SK-N-SH (cell line): ENCODE measurements around the gene MRPL52. TPM values are rescaled to one million over a fixed set of nuclear protein-coding genes. Genes with fewer than 3 reads are reported as not detected.
A peak's percentile ranks its signal among the peaks of the same experiment; 100 is the strongest.

Experiments used
- CTCF ChIA-PET: fragments of 300-600, 350-600 bp; formaldehyde crosslinking; extraction: SDS; loops from one replicate; lab custom pipeline; 2021; lab: Yijun Ruan, JAX
- POLR2A ChIA-PET: fragments of 350-600 bp; sonication (Branson Sonifier 250); formaldehyde crosslinking; extraction: SDS; loops from one replicate; lab custom pipeline; 2020; ENCODE audit warnings: antibody characterized with exemption, inconsistent platforms; lab: Yijun Ruan, JAX
- DNase-seq: peaks from one replicate; pipeline ENCODE4 v3.0.0; 2012
- H2AFZ ChIP-seq: fragments of 200-600 bp; sonication (generic); 2 replicates; pipeline ENCODE4 v1.8.1; 2016; ENCODE audit warnings: antibody characterized with exemption, mild to moderate bottlenecking, low read depth
- H3F3A ChIP-seq: fragments of 200-600 bp; sonication (generic); replicated peaks from 2 replicates; pipeline ENCODE3; 2016; ENCODE audit warnings: antibody characterized with exemption, mild to moderate bottlenecking; ENCODE audit not compliant: insufficient read depth
- H3K27ac ChIP-seq, 2 experiments: fragments of 200-500 bp in 1 of 2; fragments of 200-600 bp in 1 of 2; sonication (Bioruptor generic) in 1 of 2; sonication (generic), shearing (Covaris generic) in 1 of 2; 2 replicates each; pipeline versions ENCODE4 v1.5.1 to v1.6.1; 2014 to 2016; ENCODE audit warnings: low read depth in 2 of 2, inconsistent platforms in 1 of 2, low read length in 1 of 2, mild to moderate bottlenecking in 1 of 2, mixed read lengths in 1 of 2
- H3K27me3 ChIP-seq: fragments of 200-600 bp; sonication (generic), shearing (Covaris generic); 2 replicates; pipeline ENCODE4 v1.6.1; 2016; ENCODE audit warnings: mixed run types; ENCODE audit not compliant: insufficient read depth
- H3K36me3 ChIP-seq, 2 experiments: fragments of 200-500 bp in 1 of 2; fragments of 200-600 bp in 1 of 2; sonication (Bioruptor generic) in 1 of 2; sonication (generic) in 1 of 2; replicated peaks in 1 of 2; 2 replicates each; pipeline versions ENCODE3 to v1.5.1; 2014 to 2016; ENCODE audit warnings: low read length in 1 of 2, mild to moderate bottlenecking in 1 of 2; ENCODE audit not compliant: insufficient read depth in 2 of 2, control insufficient read depth in 1 of 2
- H3K4me1 ChIP-seq, 2 experiments: fragments of 200-500 bp in 1 of 2; fragments of 200-600 bp in 1 of 2; sonication (Bioruptor generic) in 1 of 2; sonication (generic), shearing (Covaris generic) in 1 of 2; 2 replicates each; pipeline versions ENCODE4 v1.5.1 to v1.6.1; 2014 to 2016; ENCODE audit warnings: low read depth in 1 of 2, low read length in 1 of 2, mixed run types in 1 of 2; ENCODE audit not compliant: insufficient read depth in 2 of 2, control insufficient read depth in 1 of 2
- H3K4me2 ChIP-seq: fragments of 200-600 bp; sonication (generic), shearing (Covaris generic); 2 replicates; pipeline ENCODE4 v1.6.1; 2017; ENCODE audit warnings: mixed run types
- H3K4me3 ChIP-seq, 2 experiments: fragments of 200-500 bp in 1 of 2; fragments of 200-600 bp in 1 of 2; sonication (Bioruptor generic) in 1 of 2; sonication (generic), shearing (Covaris generic) in 1 of 2; 2 replicates each; pipeline versions ENCODE4 v1.5.1 to v1.8.1; 2014 to 2016; ENCODE audit warnings: low read depth in 2 of 2, inconsistent platforms in 1 of 2, low read length in 1 of 2, mild to moderate bottlenecking in 1 of 2, mixed read lengths in 1 of 2, moderate library complexity in 1 of 2
- H3K79me2 ChIP-seq: fragments of 200-600 bp; sonication (generic); 2 replicates; pipeline ENCODE4 v1.8.1; 2017; ENCODE audit warnings: mild to moderate bottlenecking; ENCODE audit not compliant: insufficient read depth
- H3K9ac ChIP-seq: fragments of 200-600 bp; sonication (generic); 2 replicates; pipeline ENCODE4 v1.6.1; 2017; ENCODE audit warnings: mixed run types
- H3K9me2 ChIP-seq: fragments of 200-600 bp; sonication (generic); 2 replicates; pipeline ENCODE4 v1.6.1; 2017; ENCODE audit warnings: mixed run types
- H3K9me3 ChIP-seq: fragments of 200-600 bp; sonication (generic); 2 replicates; pipeline ENCODE4 v1.6.1; 2017; ENCODE audit warnings: mixed run types, mild to moderate bottlenecking, moderate library complexity
- H4K20me1 ChIP-seq: fragments of 200-600 bp; sonication (generic); 2 replicates; pipeline ENCODE4 v1.6.1; 2017; ENCODE audit warnings: mild to moderate bottlenecking, mixed run types; ENCODE audit not compliant: insufficient read depth
- CTCF ChIP-seq: fragments of 200-600 bp; sonication (generic); IDR thresholded peaks from 2 replicates; pipeline ENCODE4 v1.6.1; 2017; ENCODE audit warnings: antibody characterized with exemption, mild to moderate bottlenecking, moderate library complexity
- FOXJ3 ChIP-seq: sonication (generic); formaldehyde crosslinking; IDR thresholded peaks from 2 replicates; pipeline ENCODE4 v1.5.1; 2020; ENCODE audit warnings: mild to moderate bottlenecking, missing genetic modification reagents
- GABPA ChIP-seq: IDR thresholded peaks from 2 replicates; pipeline ENCODE4 v1.4.0; 2012; ENCODE audit warnings: low read depth, mild to moderate bottlenecking
- IRF3 ChIP-seq: fragments of 150-350 bp; IDR thresholded peaks from 2 replicates; pipeline ENCODE4 v1.6.1; 2016; ENCODE audit warnings: mild to moderate bottlenecking, low read depth, low read length
- MAX ChIP-seq: IDR thresholded peaks from 2 replicates; pipeline ENCODE4 v1.4.0; 2012; ENCODE audit warnings: low read depth
- NRF1 ChIP-seq: IDR thresholded peaks from 2 replicates; pipeline ENCODE4 v1.6.1; 2012; ENCODE audit warnings: low read depth, mild to moderate bottlenecking, low read length
- RAD21 ChIP-seq: IDR thresholded peaks from 2 replicates; pipeline ENCODE4 v1.6.1; 2012; ENCODE audit warnings: mild to moderate bottlenecking, low read length
- RCOR1 ChIP-seq: fragments of 150-350 bp; IDR thresholded peaks from 2 replicates; pipeline ENCODE4 v1.6.1; 2017; ENCODE audit warnings: antibody characterized with exemption, low read length
- REST ChIP-seq: IDR thresholded peaks from 2 replicates; pipeline ENCODE4 v1.6.1; 2012; ENCODE audit warnings: mild to moderate bottlenecking, low read depth, low read length, moderate library complexity
- TCF12 ChIP-seq: IDR thresholded peaks from 2 replicates; pipeline ENCODE4 v1.4.0; 2012
- USF2 ChIP-seq: fragments of 150-350 bp; IDR thresholded peaks from 2 replicates; pipeline ENCODE4 v1.6.1; 2017; ENCODE audit warnings: antibody characterized with exemption, low read length, low read depth, borderline replicate concordance
- YY1 ChIP-seq: IDR thresholded peaks from 2 replicates; pipeline ENCODE4 v1.4.0; 2012; ENCODE audit warnings: low read depth, mild to moderate bottlenecking
- WGBS: methylation state at CpG from one replicate; pipeline ENCODE4 v1.1.6; 2017; ENCODE audit warnings: low lambda C conversion rate; 5-methylcytosine and 5-hydroxymethylcytosine counted together
- polyA plus RNA-seq, 3 experiments: library from polyadenylated mRNA; depleted of rRNA; stranded (reverse); fragments of >200 nt; gene quantifications; 2 replicates each; pipeline ENCODE4 v1.2.3, GENCODE V29; 2012

MRPL52 gene
- polyA plus RNA-seq, 1 of the 3 experiments (the other 2 are of a cell fraction), result 116 TPM

- peaks cover 19 to 24% of the 10 kb centered on the region in 2 experiments for H3K36me3 ChIP-seq
- H3K27ac ChIP-seq, result peak overlapping the region in 1 of 2 experiments; percentile 64; a peak in 1 of 4 replicates
- H3F3A ChIP-seq, result peaks cover 12% of the 10 kb centered on the region
- H3K4me1 ChIP-seq, result peaks cover 0 to 10% of the 10 kb centered on the region in 2 experiments; a peak in 1 of 4 replicates
- 88% methylated on average over 3 of the region's 3 CpGs for WGBS
- no peak overlapping the region for H3K4me3 ChIP-seq
- H2AFZ ChIP-seq, result no peak overlapping the region
- H3K9me3 ChIP-seq, result no peaks in the 10 kb centered on the region
- no peak for DNase-seq
- H3K4me2 ChIP-seq, result peak overlapping the region; percentile 76; the same call in 1 of the 2 replicates
- H3K79me2 ChIP-seq, result peaks cover 56% of the 10 kb centered on the region
- ChIA-PET CTCF (interaction anchor here (1.1 to 6.4 kb wide), 5 partner anchors 13 to 222 kb away, joined by 3 to 45 read pairs (median 11); partner anchors contain the start of gene CDH24), POLR2A (interaction anchor here (1.1 to 1.6 kb wide), 3 partner anchors 9 to 13 kb away, joined by 3 to 6 read pairs (median 3); no protein-coding TSS in a partner anchor)
- TF ChIP-seq MAX (no peak), USF2 (no peak), FOXJ3 (no peak), TCF12 (no peak), RAD21 (no peak), RCOR1 (no peak), CTCF (no peak), NRF1 (no peak), GABPA (no peak), IRF3 (no peak), YY1 (no peak), REST (no peak)
- no peaks in the 10 kb centered on the region for H4K20me1 ChIP-seq
- H3K27me3 ChIP-seq, result no peaks in the 10 kb centered on the region
- H3K9me2 ChIP-seq, result no peaks in the 10 kb centered on the region
- no peak overlapping the region for H3K9ac ChIP-seq
Measured at GRCh38 chr14:22835505-22835904, 5.8 kb downstream of the MRPL52 start.
